WI38 (cell line): ENCODE measurements around the gene SNX27.

ENCODE experiments used
- H3K4me3 ChIP-seq: 2 replicates; pipeline ENCODE4 v1.5.1; 2011; ENCODE audit warnings: low read depth, mild to moderate bottlenecking, control low read depth, low read length
- CTCF ChIP-seq: IDR thresholded peaks from 2 replicates; pipeline ENCODE4 v1.5.1; 2012; ENCODE audit warnings: low read depth, mild to moderate bottlenecking, control low read depth, low read length

SNX27 gene

GRCh38 chr1:151711951-151712350 lies 100.1 kb downstream of the SNX27 start:
- TF ChIP-seq CTCF, result no peak
- H3K4me3 ChIP-seq, result no peak overlapping the region

GRCh38 chr1:151713044-151713443 lies 101.2 kb downstream of the SNX27 start:
- H3K4me3 ChIP-seq, result no peak overlapping the region
- TF ChIP-seq CTCF, result no peak

- no peak overlapping the region for H3K4me3 ChIP-seq
- no peak for TF ChIP-seq CTCF
Observed at GRCh38 chr1:151713874-151714273, 102.0 kb downstream of the SNX27 start.

GRCh38 chr1:151714820-151715725 lies 103.2 kb downstream of the SNX27 start:
- no peak for TF ChIP-seq CTCF
- H3K4me3 ChIP-seq, result no peak overlapping the region

- H3K4me3 ChIP-seq, result no peak overlapping the region
- TF ChIP-seq CTCF, result no peak
Observed at GRCh38 chr1:151715726-151716404, 104.0 kb downstream of the SNX27 start.

DNA sequence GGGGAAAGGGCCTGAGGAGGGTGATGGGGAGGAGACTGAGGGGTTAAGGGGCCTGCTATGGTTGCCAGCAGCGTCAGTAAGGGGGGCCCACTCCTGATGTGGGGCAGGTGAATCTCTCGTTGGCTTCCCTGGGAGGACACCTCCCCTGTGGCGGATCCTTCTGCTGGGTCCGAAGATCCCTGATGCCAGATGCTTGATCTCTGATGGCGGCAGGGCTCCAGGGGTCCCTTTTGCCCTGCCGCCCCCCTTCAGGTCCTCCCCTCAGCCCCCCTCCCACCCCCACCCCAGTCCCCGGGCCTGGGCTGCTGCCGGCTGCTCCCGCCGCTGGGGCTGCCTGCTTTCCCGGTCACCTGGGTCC lies 104.5 kb downstream of the SNX27 start:
- H3K4me3 ChIP-seq, result no peak overlapping the region
- no peak for TF ChIP-seq CTCF
